Caco-2 (cell line): ENCODE measurements around the gene AXL. TPM values are rescaled to one million over a fixed set of nuclear protein-coding genes. Genes with fewer than 3 reads are reported as not detected.

Experiments used
- BruUV-seq: library from RNA; stranded (reverse); fragments of 400-500 nt; replicated peaks from 2 replicates; lab custom pipeline; 2021; lab: Mats Ljungman, UMichigan
- CTCF ChIA-PET: fragments of 300-600 bp; sonication (Branson Sonifier 250); formaldehyde crosslinking; loops from one replicate; lab custom pipeline; 2022; ENCODE audit warnings: antibody characterized with exemption; lab: Charles Lee
- POLR2A ChIA-PET: fragments of 300-600 bp; sonication (Branson Sonifier 250); formaldehyde crosslinking; loops from one replicate; lab custom pipeline; 2022; ENCODE audit warnings: antibody characterized with exemption; lab: Charles Lee
- DNase-seq, 2 experiments: peaks; one replicate each; pipeline versions ENCODE4 v3.0.0 to v3.0.0-alpha.2; 2020 to 2022
- H3K27me3 ChIP-seq: replicated peaks from 2 replicates; pipeline ENCODE4 v1.6.0; 2011; ENCODE audit warnings: low read length; ENCODE audit not compliant: control insufficient read depth, insufficient read depth
- H3K36me3 ChIP-seq: 2 replicates; pipeline ENCODE4 v1.5.1; 2011; ENCODE audit warnings: low read length; ENCODE audit not compliant: control insufficient read depth, insufficient read depth
- H3K4me1 ChIP-seq: fragments of 250-450 bp; sonication (Bioruptor Pico); 2 replicates; pipeline ENCODE4 v1.5.1; 2020; ENCODE audit warnings: mild to moderate bottlenecking
- H3K4me3 ChIP-seq: 2 replicates; pipeline ENCODE4 v1.5.1; 2011; ENCODE audit warnings: low read depth, mild to moderate bottlenecking, control low read depth, low read length
- H3K9me3 ChIP-seq: fragments of 250-450 bp; sonication (Bioruptor Pico); 2 replicates; pipeline ENCODE4 v1.5.1; 2020; ENCODE audit warnings: mild to moderate bottlenecking, moderate library complexity
- H3K27ac Mint-ChIP-seq: one replicate; pipeline ENCODE4 v1.8.0; 2022; ENCODE audit warnings: mixed read lengths; ENCODE audit not compliant: unreplicated experiment
- H3K27me3 Mint-ChIP-seq: one replicate; pipeline ENCODE4 v1.8.0; 2022; ENCODE audit warnings: mixed read lengths; ENCODE audit not compliant: insufficient read depth, unreplicated experiment
- H3K36me3 Mint-ChIP-seq: one replicate; pipeline ENCODE4 v1.8.0; 2022; ENCODE audit warnings: mild to moderate bottlenecking, mixed read lengths; ENCODE audit not compliant: insufficient read depth, unreplicated experiment
- H3K4me1 Mint-ChIP-seq: one replicate; pipeline ENCODE4 v1.8.0; 2022; ENCODE audit warnings: low read depth, mixed read lengths; ENCODE audit not compliant: unreplicated experiment
- H3K4me3 Mint-ChIP-seq: one replicate; pipeline ENCODE4 v1.8.0; 2022; ENCODE audit warnings: mild to moderate bottlenecking, moderate library complexity, mixed read lengths; ENCODE audit not compliant: unreplicated experiment
- H3K9me3 Mint-ChIP-seq: one replicate; pipeline ENCODE4 v1.8.0; 2022; ENCODE audit warnings: mixed read lengths; ENCODE audit not compliant: unreplicated experiment
- intact Hi-C: fragments of 100-400 bp; cut with micrococcal nuclease; formaldehyde crosslinking; loops from one replicate; pipeline ENCODE4 v1.10.0; 2022; ENCODE audit not compliant: unreplicated experiment
- total RNA-seq: library from RNA; stranded (reverse); gene quantifications from 2 replicates; pipeline ENCODE4 v1.2.3, GENCODE V29; 2022
- TF ChIP-seq, protein P1 (sequence below), 2 experiments: fragments of 200-600 bp in 1 of 2; IDR thresholded peaks; 1 replicate in 1 of 2; 2 replicates in 1 of 2; pipeline versions ENCODE4 v1.5.1 to v1.8.0; 2011 to 2022; ENCODE audit warnings: antibody characterized with exemption in 1 of 2, control low read depth in 1 of 2, inconsistent platforms in 1 of 2, low read depth in 1 of 2, low read length in 1 of 2, mild to moderate bottlenecking in 1 of 2, moderate library complexity in 1 of 2; ENCODE audit not compliant: insufficient read depth in 1 of 2, severe bottlenecking in 1 of 2, unreplicated experiment in 1 of 2

AXL gene
- total RNA-seq, 1 experiment from 2014 or later, result 1.2 TPM

DNA sequence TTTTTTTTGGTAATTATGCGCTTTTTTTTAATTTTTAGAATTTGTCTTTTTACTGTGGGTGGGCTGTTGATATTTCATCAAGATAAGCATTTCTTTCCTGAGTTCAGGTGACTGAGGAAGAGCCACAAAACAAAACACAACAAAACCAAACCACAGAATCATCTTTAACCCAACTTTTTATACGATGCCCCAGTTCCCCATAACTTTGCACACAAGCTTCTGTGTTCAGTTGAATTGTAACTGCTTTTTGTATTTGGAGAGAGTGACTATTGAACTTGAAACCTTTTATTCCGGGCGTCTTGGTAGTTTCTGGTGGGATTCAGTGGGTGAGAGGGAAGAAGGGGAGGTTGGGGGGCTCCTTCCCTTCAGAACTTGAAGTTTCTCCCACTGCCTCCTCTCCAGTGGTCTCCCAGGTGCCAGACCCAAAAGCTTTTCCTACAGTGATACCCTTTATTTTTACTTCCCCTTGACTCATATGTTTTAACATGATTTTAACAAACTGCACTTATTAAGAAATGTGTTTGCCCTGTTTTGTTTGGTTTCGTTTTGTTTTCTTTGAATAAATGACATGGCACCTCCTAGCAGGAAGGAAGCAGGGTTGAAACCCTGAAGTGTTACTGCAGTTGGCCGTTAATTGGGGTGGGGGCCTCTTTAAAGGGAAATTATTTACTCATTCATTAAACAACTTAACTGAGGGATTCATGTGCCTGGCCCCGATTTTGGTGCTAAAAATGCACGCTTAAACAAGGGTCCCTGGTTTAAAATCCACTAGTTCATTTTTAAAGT lies 88.3 kb downstream of the AXL start:
- TSS peak; percentile 31 for BruUV-seq
- peaks cover 6% of the 10 kb centered on the region for H3K36me3 ChIP-seq

DNA sequence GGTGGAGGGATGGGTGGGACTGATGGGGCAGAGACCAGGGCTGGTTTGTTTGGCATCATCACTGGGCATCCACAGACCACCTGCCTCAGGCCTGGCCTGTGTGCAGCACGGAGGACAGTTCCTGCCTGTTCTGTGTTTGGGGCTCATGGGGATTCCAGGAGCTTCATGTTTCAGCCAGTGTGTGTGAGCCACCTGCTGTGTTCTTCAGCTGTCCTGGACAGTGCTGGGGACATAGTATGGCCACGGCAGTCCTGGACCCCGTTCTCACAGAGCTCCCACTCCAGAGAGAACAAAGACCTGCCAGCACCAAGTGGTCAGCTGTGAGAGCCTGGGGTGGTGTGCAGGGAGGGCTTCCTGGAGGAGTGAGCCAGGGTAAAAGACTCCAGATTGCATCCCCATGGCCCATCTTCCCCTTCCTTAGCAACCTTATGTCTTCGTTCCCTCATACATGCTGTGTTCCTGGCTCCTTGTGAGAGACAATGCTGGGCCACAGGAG lies 89.0 kb downstream of the AXL start:
- H3K27me3 Mint-ChIP-seq, result no peaks in the 10 kb centered on the region
- BruUV-seq, result no TSS peak
- DNase-seq, result no peak
- TF ChIP-seq, protein P1, sequence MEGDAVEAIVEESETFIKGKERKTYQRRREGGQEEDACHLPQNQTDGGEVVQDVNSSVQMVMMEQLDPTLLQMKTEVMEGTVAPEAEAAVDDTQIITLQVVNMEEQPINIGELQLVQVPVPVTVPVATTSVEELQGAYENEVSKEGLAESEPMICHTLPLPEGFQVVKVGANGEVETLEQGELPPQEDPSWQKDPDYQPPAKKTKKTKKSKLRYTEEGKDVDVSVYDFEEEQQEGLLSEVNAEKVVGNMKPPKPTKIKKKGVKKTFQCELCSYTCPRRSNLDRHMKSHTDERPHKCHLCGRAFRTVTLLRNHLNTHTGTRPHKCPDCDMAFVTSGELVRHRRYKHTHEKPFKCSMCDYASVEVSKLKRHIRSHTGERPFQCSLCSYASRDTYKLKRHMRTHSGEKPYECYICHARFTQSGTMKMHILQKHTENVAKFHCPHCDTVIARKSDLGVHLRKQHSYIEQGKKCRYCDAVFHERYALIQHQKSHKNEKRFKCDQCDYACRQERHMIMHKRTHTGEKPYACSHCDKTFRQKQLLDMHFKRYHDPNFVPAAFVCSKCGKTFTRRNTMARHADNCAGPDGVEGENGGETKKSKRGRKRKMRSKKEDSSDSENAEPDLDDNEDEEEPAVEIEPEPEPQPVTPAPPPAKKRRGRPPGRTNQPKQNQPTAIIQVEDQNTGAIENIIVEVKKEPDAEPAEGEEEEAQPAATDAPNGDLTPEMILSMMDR (IDR thresholded peaks at IDR 0.05; ENCODE audit: insufficient read depth in 1 of 2, low read depth in 1 of 2, low read length in 1 of 2, severe bottlenecking in 1 of 2, unreplicated experiment in 1 of 2), result no peak
- POLR2A ChIA-PET, result interaction anchor here (1.3 kb wide), 1 partner anchor 44 kb away, joined by 4 read pairs; the partner anchor contains the start of gene HNRNPUL1
- Histone ChIP-seq H3K9me3 (no peaks in the 10 kb centered on the region), H3K4me3 (no peak overlapping the region), H3K36me3 (peaks cover 8% of the 10 kb centered on the region), H3K27me3 (no peaks in the 10 kb centered on the region), H3K4me1 (peaks cover 17% of the 10 kb centered on the region)
- H3K9me3 Mint-ChIP-seq, result no peaks in the 10 kb centered on the region
- intact Hi-C loops, result loop anchor here (1.0 to 2.0 kb wide), 3 partner anchors 46 to 181 kb away; no protein-coding TSS in a partner anchor
- CTCF ChIA-PET, result interaction anchor here (1.0 to 1.6 kb wide), 2 partner anchors 44 kb away, joined by 5 to 7 read pairs; partner anchors contain the start of gene HNRNPUL1
- peaks cover 88% of the 10 kb centered on the region for H3K36me3 Mint-ChIP-seq
- H3K4me3 Mint-ChIP-seq, result no peak overlapping the region
- peak overlapping the region; percentile 95 for H3K27ac Mint-ChIP-seq
- H3K4me1 Mint-ChIP-seq, result peaks cover 7% of the 10 kb centered on the region

More for the DNA sequence above, 88.3 kb downstream of the AXL start:
- POLR2A ChIA-PET, result interaction anchor here (0.5 kb wide), 1 partner anchor 128 kb away, joined by 5 read pairs; no protein-coding TSS in a partner anchor
- Histone ChIP-seq H3K27me3 (no peaks in the 10 kb centered on the region), H3K4me3 (no peak overlapping the region), H3K4me1 (peaks cover 17% of the 10 kb centered on the region), H3K9me3 (no peaks in the 10 kb centered on the region)
- TF ChIP-seq, protein P1 (IDR thresholded peaks at IDR 0.05; ENCODE audit: insufficient read depth in 1 of 2, low read depth in 1 of 2, low read length in 1 of 2, severe bottlenecking in 1 of 2, unreplicated experiment in 1 of 2), result no peak
- intact Hi-C loops, result no loop called here
- H3K36me3 Mint-ChIP-seq, result peaks cover 91% of the 10 kb centered on the region
- no peak overlapping the region for H3K4me3 Mint-ChIP-seq
- no peak for DNase-seq
- H3K4me1 Mint-ChIP-seq, result peaks cover 7% of the 10 kb centered on the region
- H3K27me3 Mint-ChIP-seq, result no peaks in the 10 kb centered on the region
- CTCF ChIA-PET, result interaction anchor here (0.6 to 1.6 kb wide), 3 partner anchors 43 to 770 kb away, joined by 3 to 7 read pairs (median 5); partner anchors contain the start of gene HNRNPUL1
- H3K9me3 Mint-ChIP-seq, result no peaks in the 10 kb centered on the region
- peak overlapping the region; percentile 10 for H3K27ac Mint-ChIP-seq

DNA sequence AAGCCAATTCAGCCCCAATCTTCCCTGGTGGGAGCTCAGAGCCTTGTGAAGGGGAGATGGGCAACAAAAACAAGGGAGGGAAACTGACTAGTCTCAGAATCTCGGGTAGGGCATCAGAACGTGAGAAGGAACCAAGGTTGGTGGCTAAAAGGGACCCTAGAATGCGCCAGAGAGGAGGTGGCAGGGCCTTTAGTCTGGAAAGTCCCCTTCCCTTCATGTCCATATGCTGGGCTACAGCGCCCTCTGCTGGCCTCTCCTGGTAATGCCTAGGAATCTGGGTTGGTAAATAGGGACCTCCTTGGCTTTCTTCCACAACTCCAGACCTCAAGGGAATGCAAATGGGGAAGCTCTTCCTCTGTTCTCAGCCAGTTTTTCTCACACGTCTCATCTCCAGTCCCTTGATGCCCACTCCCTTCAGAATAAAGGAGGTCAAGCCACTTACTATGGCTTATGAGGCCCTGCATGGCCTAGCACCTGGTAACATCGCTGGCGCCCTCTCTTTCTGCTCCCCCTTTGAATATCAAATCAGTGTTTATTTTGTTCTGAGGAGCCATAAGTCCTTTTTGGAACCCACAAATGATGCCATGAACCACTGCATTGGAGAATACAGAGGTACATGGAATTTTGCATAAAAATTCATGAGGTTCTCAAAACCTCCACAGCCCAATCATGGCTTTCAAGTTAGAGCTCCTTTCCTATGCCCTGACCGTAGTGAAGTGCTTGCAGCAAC lies 89.6 kb downstream of the AXL start:
- Histone ChIP-seq H3K9me3 (no peaks in the 10 kb centered on the region), H3K4me1 (peaks cover 17% of the 10 kb centered on the region), H3K36me3 (peaks cover 8% of the 10 kb centered on the region), H3K27me3 (no peaks in the 10 kb centered on the region), H3K4me3 (no peak overlapping the region)
- H3K4me1 Mint-ChIP-seq, result peaks cover 7% of the 10 kb centered on the region
- TF ChIP-seq, protein P1 (IDR thresholded peaks at IDR 0.05; ENCODE audit: insufficient read depth in 1 of 2, low read depth in 1 of 2, low read length in 1 of 2, severe bottlenecking in 1 of 2, unreplicated experiment in 1 of 2), result peak; percentile 97
- no peaks in the 10 kb centered on the region for H3K27me3 Mint-ChIP-seq
- POLR2A ChIA-PET, result interaction anchor here (1.3 kb wide), 1 partner anchor 45 kb away, joined by 4 read pairs; the partner anchor contains the start of gene HNRNPUL1
- peak overlapping the region; percentile 92 for H3K4me3 Mint-ChIP-seq
- CTCF ChIA-PET, result interaction anchor here (0.6 to 1.6 kb wide), 5 partner anchors 17 to 116 kb away, joined by 3 to 7 read pairs (median 5); partner anchors contain the start of genes CYP2S1 and HNRNPUL1
- peak; percentile 88 to 92 for DNase-seq
- intact Hi-C loops, result loop anchor here (1.0 to 2.0 kb wide), 3 partner anchors 46 to 182 kb away; no protein-coding TSS in a partner anchor
- H3K27ac Mint-ChIP-seq, result peak overlapping the region; percentile 95
- no peaks in the 10 kb centered on the region for H3K9me3 Mint-ChIP-seq
- no TSS peak for BruUV-seq
- peaks cover 88% of the 10 kb centered on the region for H3K36me3 Mint-ChIP-seq
